ENCODE measurements around the gene IMP3. TPM values are rescaled to one million over a fixed set of nuclear protein-coding genes. Genes with fewer than 3 reads are reported as not detected.

Gene IMP3
- total and polyA plus RNA-seq, 8 donors: 18.7 to 39.6 (median 30.8) TPM

DNA sequence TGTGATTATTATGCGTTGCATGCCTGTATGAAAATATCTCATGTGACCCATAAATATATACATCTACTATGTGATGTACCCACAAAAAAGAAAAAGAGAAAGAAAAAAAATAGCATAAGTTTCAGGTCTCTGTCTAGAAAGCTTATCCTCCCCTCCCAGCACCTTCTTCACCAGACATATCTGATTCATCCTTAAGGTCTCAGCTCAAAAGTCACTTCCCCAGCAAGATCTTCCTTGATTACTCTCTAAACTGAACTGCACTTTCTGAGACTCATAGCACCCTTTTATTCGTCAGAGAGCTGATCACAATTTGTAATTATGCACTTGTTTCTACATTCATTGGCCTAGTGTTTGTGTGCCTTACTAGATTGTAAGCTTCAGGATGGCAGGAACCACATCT lies 49.8 kb downstream of the IMP3 start:
- FAIRE-seq (no peak), DNase-seq (no peak), ATAC-seq (no peak)
- Histone ChIP-seq H3K27ac (no peak overlapping the region), H3K4me1 (no peaks in the 10 kb centered on the region), H3K27me3 (no peaks in the 10 kb centered on the region), H3K4me3 (no peak overlapping the region), H3K9me3 (no peaks in the 10 kb centered on the region), H3K36me3 (no peaks in the 10 kb centered on the region)
- TF ChIP-seq, protein P1, sequence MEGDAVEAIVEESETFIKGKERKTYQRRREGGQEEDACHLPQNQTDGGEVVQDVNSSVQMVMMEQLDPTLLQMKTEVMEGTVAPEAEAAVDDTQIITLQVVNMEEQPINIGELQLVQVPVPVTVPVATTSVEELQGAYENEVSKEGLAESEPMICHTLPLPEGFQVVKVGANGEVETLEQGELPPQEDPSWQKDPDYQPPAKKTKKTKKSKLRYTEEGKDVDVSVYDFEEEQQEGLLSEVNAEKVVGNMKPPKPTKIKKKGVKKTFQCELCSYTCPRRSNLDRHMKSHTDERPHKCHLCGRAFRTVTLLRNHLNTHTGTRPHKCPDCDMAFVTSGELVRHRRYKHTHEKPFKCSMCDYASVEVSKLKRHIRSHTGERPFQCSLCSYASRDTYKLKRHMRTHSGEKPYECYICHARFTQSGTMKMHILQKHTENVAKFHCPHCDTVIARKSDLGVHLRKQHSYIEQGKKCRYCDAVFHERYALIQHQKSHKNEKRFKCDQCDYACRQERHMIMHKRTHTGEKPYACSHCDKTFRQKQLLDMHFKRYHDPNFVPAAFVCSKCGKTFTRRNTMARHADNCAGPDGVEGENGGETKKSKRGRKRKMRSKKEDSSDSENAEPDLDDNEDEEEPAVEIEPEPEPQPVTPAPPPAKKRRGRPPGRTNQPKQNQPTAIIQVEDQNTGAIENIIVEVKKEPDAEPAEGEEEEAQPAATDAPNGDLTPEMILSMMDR (IDR thresholded peaks at IDR 0.05): no peak
- WGBS, 2 donors: 86 to 88% methylated on average over 2 of the region's 2 CpGs
- intact Hi-C loops (cut with DNase I): no loop called here

Other genes starting within 250 kb of the IMP3 start
- gene SIN3A, start 188.5 kb downstream of the IMP3 start, total RNA-seq: 10 to 100 TPM; 19.6 to 33.4 (median 23.8) TPM
- gene SIN3A, start 188.5 kb downstream of the IMP3 start, polyA plus RNA-seq: 10 to 100 TPM in 1 of 2 donors, 1 to 10 TPM in 1; 6.8 to 12.6 TPM
- 10 to 100 TPM in 2 of 6 donors, 1 to 10 TPM in 4; 5.8 to 16.8 (median 8.9) TPM for gene PTPN9, start 60.9 kb downstream of the IMP3 start, total RNA-seq
- 1 to 10 TPM; 3.3 to 5.7 TPM for gene PTPN9, start 60.9 kb downstream of the IMP3 start, polyA plus RNA-seq
- 10 to 100 TPM in 1 of 6 donors, 1 to 10 TPM in 5; 5.1 to 11.3 (median 6.4) TPM for gene SNUPN, start 14.5 kb downstream of the IMP3 start, total RNA-seq
- 10 to 100 TPM in 1 of 2 donors, 1 to 10 TPM in 1; 8.7 to 13.1 TPM for gene SNUPN, start 14.5 kb downstream of the IMP3 start, polyA plus RNA-seq
- gene SNX33, start 7.7 kb upstream of the IMP3 start, total RNA-seq: 10 to 100 TPM; 12.8 to 24.1 (median 14.6) TPM
- 10 to 100 TPM in 1 of 2 donors, 1 to 10 TPM in 1; 9.8 to 13.2 TPM for gene SNX33, start 7.7 kb upstream of the IMP3 start, polyA plus RNA-seq
- gene CSPG4, start 72.6 kb upstream of the IMP3 start, total RNA-seq: 1 to 10 TPM in 2 of 6 donors, under 1 TPM in 4; 0.35 to 1.2 (median 0.95) TPM
- 1 to 10 TPM; 2.9 to 3.1 TPM for gene CSPG4, start 72.6 kb upstream of the IMP3 start, polyA plus RNA-seq
- gene UBE2Q2, start 203.2 kb upstream of the IMP3 start, total RNA-seq: 10 to 100 TPM in 4 of 6 donors, 1 to 10 TPM in 2; 8.7 to 19.4 (median 10.6) TPM
- gene UBE2Q2, start 203.2 kb upstream of the IMP3 start, polyA plus RNA-seq: 10 to 100 TPM; 10.9 to 15.8 TPM